ENCODE measurements around the gene FLT1.

GRCh38 chr13:28485551-28485950 is 9.4 kb downstream of the FLT1 start:
- no peak for TF ChIP-seq REST (IDR thresholded peaks at IDR 0.05; ENCODE audit: insufficient replicate concordance, low read depth)
- TF ChIP-seq CTCF (IDR thresholded peaks at IDR 0.05; ENCODE audit: insufficient read depth, low read length) = no peak
- no peak for TF ChIP-seq POLR2AphosphoS5 (IDR thresholded peaks at IDR 0.05; ENCODE audit: low read depth)

Data from HL-60 (cell line).